GM12878 (cell line): ENCODE results near the gene PPP1R17. TPM values are rescaled to one million over a fixed set of nuclear protein-coding genes. Genes with fewer than 3 reads are reported as not detected.

Source experiments
- ATAC-seq: fragments of 200-7000 bp; cut with Tn5 transposase; 3 replicates; pipeline ENCODE4 v1.9.1; 2020; ENCODE audit warnings: mild to moderate bottlenecking, moderate library complexity
- BruUV-seq: library from RNA; stranded (reverse); fragments of 400-500 nt; replicated peaks from 2 replicates; lab custom pipeline; 2021; lab: Mats Ljungman, UMichigan
- CTCF ChIA-PET: fragments of 300-600 bp; sonication (Branson Sonifier 250); formaldehyde crosslinking; extraction: SDS; loops from one replicate; lab custom pipeline; 2021; ENCODE audit warnings: inconsistent platforms; lab: Yijun Ruan, JAX
- POLR2A ChIA-PET: fragments of 350-600 bp; formaldehyde crosslinking; extraction: SDS; loops from one replicate; lab custom pipeline; 2021; ENCODE audit warnings: inconsistent platforms; lab: Charles Lee
- RAD21 ChIA-PET: fragments of 300-600 bp; sonication (Branson Sonifier 250); formaldehyde crosslinking; loops from one replicate; lab custom pipeline; 2023; ENCODE audit warnings: antibody characterized with exemption; ENCODE audit not compliant: unreplicated experiment; lab: Charles Lee
- SMC1A ChIA-PET: fragments of 300-600 bp; sonication (Branson Sonifier 250); formaldehyde crosslinking; loops from one replicate; lab custom pipeline; 2023; ENCODE audit not compliant: unreplicated experiment, uncharacterized antibody; lab: Charles Lee
- DNase-seq: peaks from one replicate; pipeline ENCODE4 v3.0.0-alpha.2; 2011; ENCODE audit warnings: low read depth, low spot score
- FAIRE-seq: peaks from 3 replicates; lab custom pipeline; 2011; peaks lifted over from hg19 to GRCh38; lab: Jason Lieb, UNC
- H2AFZ ChIP-seq: 2 replicates; pipeline ENCODE4 v1.6.0; 2011; ENCODE audit warnings: low read depth, low read length, control low read depth; ENCODE audit not compliant: control insufficient read depth
- H3K27ac ChIP-seq: 2 replicates; pipeline ENCODE4 v1.5.1; 2011; ENCODE audit warnings: control low read depth; ENCODE audit not compliant: control insufficient read depth, insufficient read depth
- H3K27me3 ChIP-seq, 2 experiments: replicated peaks in 1 of 2; 2 replicates each; pipeline versions ENCODE4 v1.6.0 to v1.6.1; 2011; ENCODE audit warnings: low read length in 1 of 2; ENCODE audit not compliant: control insufficient read depth in 2 of 2, insufficient read depth in 2 of 2
- H3K36me3 ChIP-seq, 2 experiments: 2 replicates each; pipeline ENCODE4 v1.5.1; 2011; ENCODE audit warnings: low read length in 1 of 2; ENCODE audit not compliant: control insufficient read depth in 2 of 2, insufficient read depth in 2 of 2
- H3K4me1 ChIP-seq: 2 replicates; pipeline ENCODE4 v1.6.1; 2011; ENCODE audit warnings: mild to moderate bottlenecking, low read length, moderate library complexity, mixed read lengths; ENCODE audit not compliant: control insufficient read depth, insufficient read depth
- H3K4me2 ChIP-seq: 2 replicates; pipeline ENCODE4 v1.6.0; 2011; ENCODE audit warnings: control low read depth; ENCODE audit not compliant: control insufficient read depth, insufficient read depth
- H3K4me3 ChIP-seq: fragments of 200-600 bp; sonication (generic); 2 replicates; pipeline ENCODE4 v1.5.1; 2016
- H3K79me2 ChIP-seq: 2 replicates; pipeline ENCODE4 v1.6.0; 2011; ENCODE audit warnings: low read length; ENCODE audit not compliant: control insufficient read depth, insufficient read depth
- H3K9ac ChIP-seq: 2 replicates; pipeline ENCODE4 v1.8.0; 2011; ENCODE audit warnings: low read length, control low read depth, mixed read lengths; ENCODE audit not compliant: control insufficient read depth, insufficient read depth
- H3K9me3 ChIP-seq: replicated peaks from 3 replicates; pipeline ENCODE4 v1.5.1; 2011; ENCODE audit warnings: mild to moderate bottlenecking, low read length; ENCODE audit not compliant: control insufficient read depth, insufficient read depth
- H4K20me1 ChIP-seq: 2 replicates; pipeline ENCODE4 v1.6.0; 2011; ENCODE audit not compliant: control insufficient read depth, insufficient read depth
- BHLHE40 ChIP-seq, 2 experiments: fragments of 450-650 bp in 1 of 2; IDR thresholded peaks; 2 replicates each; pipeline ENCODE4 v1.6.1; 2011 to 2017; ENCODE audit warnings: low read depth in 2 of 2, borderline replicate concordance in 1 of 2, improper control_type of control experiment in 1 of 2, low read length in 1 of 2, mild to moderate bottlenecking in 1 of 2
- CHD4 ChIP-seq: fragments of 200-600 bp; sonication (generic); IDR thresholded peaks from 2 replicates; pipeline ENCODE4 v1.6.1; 2016; ENCODE audit warnings: mild to moderate bottlenecking
- ETV6 ChIP-seq, 2 experiments: fragments of 450-650 bp in 1 of 2; IDR thresholded peaks in 1 of 2; conservative IDR thresholded peaks in 1 of 2; 2 replicates each; pipeline ENCODE4 v1.6.1; 2014; ENCODE audit warnings: antibody characterized with exemption in 1 of 2, borderline replicate concordance in 1 of 2, low read depth in 1 of 2, mild to moderate bottlenecking in 1 of 2, moderate library complexity in 1 of 2
- EZH2 ChIP-seq: IDR thresholded peaks from 2 replicates; pipeline ENCODE4 v1.6.1; 2012; ENCODE audit warnings: low read depth, mild to moderate bottlenecking, control low read depth, inconsistent platforms, low read length, borderline replicate concordance; ENCODE audit not compliant: control insufficient read depth
- GABPA ChIP-seq: IDR thresholded peaks from 2 replicates; pipeline ENCODE4 v1.6.1; 2014; ENCODE audit warnings: antibody characterized with exemption, low read depth, mild to moderate bottlenecking, inconsistent platforms
- KDM1A ChIP-seq: fragments of 200-600 bp; sonication (generic); IDR thresholded peaks from 2 replicates; pipeline ENCODE4 v1.6.1; 2016; ENCODE audit warnings: borderline replicate concordance
- MLLT1 ChIP-seq: fragments of 450-650 bp; IDR thresholded peaks from 2 replicates; pipeline ENCODE4 v1.6.1; 2016; ENCODE audit warnings: mild to moderate bottlenecking
- MTA3 ChIP-seq: IDR thresholded peaks from 2 replicates; pipeline ENCODE4 v1.6.1; 2012; ENCODE audit warnings: low read length, inconsistent platforms, borderline replicate concordance
- MYC ChIP-seq: IDR thresholded peaks from 2 replicates; pipeline ENCODE4 v1.6.1; 2011; ENCODE audit warnings: mild to moderate bottlenecking, low read length, moderate library complexity, inconsistent platforms; ENCODE audit not compliant: insufficient read depth, insufficient replicate concordance, insufficient read length, severe bottlenecking
- RFX5 ChIP-seq: IDR thresholded peaks from 2 replicates; pipeline ENCODE4 v1.6.1; 2011; ENCODE audit warnings: low read depth, low read length, improper control_type of control experiment
- SIN3A ChIP-seq: IDR thresholded peaks from 2 replicates; pipeline ENCODE4 v1.6.1; 2012; ENCODE audit warnings: low read depth, low read length, improper control_type of control experiment
- TBL1XR1 ChIP-seq: IDR thresholded peaks from 2 replicates; pipeline ENCODE4 v1.6.1; 2012; ENCODE audit warnings: low read depth, low read length, improper control_type of control experiment
- ZNF274 ChIP-seq: IDR thresholded peaks from one replicate; pipeline ENCODE4 v1.8.0; 2011; ENCODE audit not compliant: insufficient read length, insufficient read depth
- ZNF687 ChIP-seq: fragments of 450-650 bp; IDR thresholded peaks from 2 replicates; pipeline ENCODE4 v1.6.1; 2017; ENCODE audit warnings: mild to moderate bottlenecking, moderate library complexity
- ZSCAN29 ChIP-seq: fragments of 450-650 bp; IDR thresholded peaks from 2 replicates; pipeline ENCODE4 v1.6.1; 2017; ENCODE audit warnings: mild to moderate bottlenecking, moderate library complexity
- WGBS: methylation state at CpG from one replicate; pipeline ENCODE4 v1.1.6; 2016; ENCODE audit warnings: low lambda C conversion rate; ENCODE audit not compliant: insufficient replicate concordance, insufficient coverage; ENCODE audit errors: missing lambda C conversion rate; 5-methylcytosine and 5-hydroxymethylcytosine counted together
- in situ Hi-C: fragments of 300-500 bp; cut with MboI; formaldehyde crosslinking; loops from 9 replicates; pipeline ENCODE4 v1.14.3; 2018; ENCODE audit warnings: mixed read lengths
- intact Hi-C: fragments of 100-400 bp; cut with micrococcal nuclease; formaldehyde crosslinking; loops from one replicate; pipeline ENCODE4 v1.14.2; 2022; ENCODE audit not compliant: unreplicated experiment
- polyA plus RNA-seq, 11 experiments: library from polyadenylated mRNA; depleted of rRNA in 4 of 11; unstranded in 6 of 11; stranded (reverse) in 5 of 11; fragments of >200 nt; fragmentation: Nextera tagmentation in 4 of 11; fragmentation: Illumina TruSeq in 1 of 11; extraction: Ambion mirVana in 4 of 11; extraction: Trizol in 1 of 11; gene quantifications; 1 replicate in 1 of 11; 2 replicates in 10 of 11; pipeline versions ENCODE4 v1.2.1 to v1.2.3, GENCODE V29; 2011 to 2016; ENCODE audit warnings: inconsistent platforms in 2 of 11, missing spikeins in 2 of 11, low read depth in 1 of 11
- total RNA-seq, 4 experiments: library from RNA; depleted of rRNA in 3 of 4; stranded (reverse); fragments of >200 nt in 3 of 4; fragmentation: Illumina TruSeq in 1 of 4; extraction: Trizol in 1 of 4; gene quantifications; 2 replicates each; pipeline versions ENCODE4 v1.2.1 to v1.2.3, GENCODE V29; 2013 to 2021
- TF ChIP-seq, protein P1 (sequence below): fragments of 150-350 bp; IDR thresholded peaks from 2 replicates; pipeline ENCODE4 v1.6.1; 2016; ENCODE audit warnings: low read depth, low read length

Gene PPP1R17
- total and polyA plus RNA-seq, 10 of the 15 experiments (the other 5 are each of a cell fraction or from before 2014, with no cell fraction given), result 0.05 to 0.28 (median 0.19) TPM; not detected in 7

DNA sequence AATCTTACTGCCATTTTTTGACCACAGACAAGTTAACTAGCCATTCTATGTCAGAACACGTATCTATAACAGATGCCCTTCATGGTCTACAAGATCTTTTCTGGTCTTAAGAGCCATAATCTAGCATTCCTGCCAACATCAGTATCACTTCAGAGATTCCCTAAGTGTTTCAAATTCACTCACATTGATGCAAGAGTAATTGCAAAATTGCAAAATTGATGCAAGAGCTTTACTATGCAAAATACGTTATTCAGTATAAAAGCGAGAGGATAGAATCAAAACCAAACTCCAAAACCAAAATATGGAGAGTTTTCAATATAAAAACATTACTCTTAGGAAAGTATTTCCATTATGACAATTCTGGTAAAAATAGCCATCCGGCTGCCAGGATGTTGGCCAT, 38.1 kb upstream of the PPP1R17 start:
- in situ Hi-C loops, result no loop called here
- Histone ChIP-seq H3K36me3 (no peaks in the 10 kb centered on the region), H3K4me2 (no peak overlapping the region), H4K20me1 (no peaks in the 10 kb centered on the region), H3K27me3 (peaks cover 0 to 4% of the 10 kb centered on the region in 2 experiments; a peak in 3 of 4 replicates), H3K4me3 (no peak overlapping the region), H2AFZ (no peak overlapping the region), H3K79me2 (no peaks in the 10 kb centered on the region), H3K4me1 (no peaks in the 10 kb centered on the region), H3K9me3 (no peaks in the 10 kb centered on the region), H3K9ac (no peak overlapping the region), H3K27ac (no peak overlapping the region)
- WGBS, result 10% methylated on average over 4 of the region's 4 CpGs
- CTCF ChIA-PET, result interaction anchor here (0.8 to 1.5 kb wide), 6 partner anchors 8 to 92 kb away, joined by 3 to 9 read pairs (median 6); partner anchors contain the start of gene PPP1R17
- RAD21 ChIA-PET, result no interaction called here
- DNase-seq (no peak), FAIRE-seq (no peak), ATAC-seq (no peak)
- SMC1A ChIA-PET, result interaction anchor here (0.9 to 1.7 kb wide), 7 partner anchors 29 to 206 kb away, joined by 3 to 5 read pairs (median 4); no protein-coding TSS in a partner anchor
- intact Hi-C loops, result loop anchor here (1.0 to 5.0 kb wide), 2 partner anchors 68 to 87 kb away; no protein-coding TSS in a partner anchor
- BruUV-seq, result no TSS peak
- POLR2A ChIA-PET, result no interaction called here
- TF ChIP-seq ZNF274 (no peak), BHLHE40 (IDR thresholded peaks at IDR 0.05; ENCODE audit: borderline replicate concordance in 1 of 2, low read depth in 2 of 2, low read length in 1 of 2) (no peak), GABPA (no peak), RFX5 (no peak), MTA3 (no peak), CHD4 (no peak), TBL1XR1 (no peak), MLLT1 (no peak), EZH2 (no peak), ZNF687 (no peak), MYC (no peak), ETV6 (conservative IDR thresholded peaks at IDR 0.05 in 1 of 2, IDR thresholded peaks at IDR 0.05 in 1 of 2; ENCODE audit: borderline replicate concordance in 1 of 2, low read depth in 1 of 2) (no peak), SIN3A (no peak), KDM1A (no peak), ZSCAN29 (no peak)
- TF ChIP-seq, protein P1, sequence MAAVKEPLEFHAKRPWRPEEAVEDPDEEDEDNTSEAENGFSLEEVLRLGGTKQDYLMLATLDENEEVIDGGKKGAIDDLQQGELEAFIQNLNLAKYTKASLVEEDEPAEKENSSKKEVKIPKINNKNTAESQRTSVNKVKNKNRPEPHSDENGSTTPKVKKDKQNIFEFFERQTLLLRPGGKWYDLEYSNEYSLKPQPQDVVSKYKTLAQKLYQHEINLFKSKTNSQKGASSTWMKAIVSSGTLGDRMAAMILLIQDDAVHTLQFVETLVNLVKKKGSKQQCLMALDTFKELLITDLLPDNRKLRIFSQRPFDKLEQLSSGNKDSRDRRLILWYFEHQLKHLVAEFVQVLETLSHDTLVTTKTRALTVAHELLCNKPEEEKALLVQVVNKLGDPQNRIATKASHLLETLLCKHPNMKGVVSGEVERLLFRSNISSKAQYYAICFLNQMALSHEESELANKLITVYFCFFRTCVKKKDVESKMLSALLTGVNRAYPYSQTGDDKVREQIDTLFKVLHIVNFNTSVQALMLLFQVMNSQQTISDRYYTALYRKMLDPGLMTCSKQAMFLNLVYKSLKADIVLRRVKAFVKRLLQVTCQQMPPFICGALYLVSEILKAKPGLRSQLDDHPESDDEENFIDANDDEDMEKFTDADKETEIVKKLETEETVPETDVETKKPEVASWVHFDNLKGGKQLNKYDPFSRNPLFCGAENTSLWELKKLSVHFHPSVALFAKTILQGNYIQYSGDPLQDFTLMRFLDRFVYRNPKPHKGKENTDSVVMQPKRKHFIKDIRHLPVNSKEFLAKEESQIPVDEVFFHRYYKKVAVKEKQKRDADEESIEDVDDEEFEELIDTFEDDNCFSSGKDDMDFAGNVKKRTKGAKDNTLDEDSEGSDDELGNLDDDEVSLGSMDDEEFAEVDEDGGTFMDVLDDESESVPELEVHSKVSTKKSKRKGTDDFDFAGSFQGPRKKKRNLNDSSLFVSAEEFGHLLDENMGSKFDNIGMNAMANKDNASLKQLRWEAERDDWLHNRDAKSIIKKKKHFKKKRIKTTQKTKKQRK, result no peak
